HFFc6 (cell line): ENCODE results near the gene GRIP1. TPM values are rescaled to one million over a fixed set of nuclear protein-coding genes. Genes with fewer than 3 reads are reported as not detected.
A peak's percentile ranks its signal among the peaks of the same experiment; 100 is the strongest.

Experiments
- DNase-seq: peaks from one replicate; pipeline ENCODE4 v3.0.0-alpha.2; 2018
- H3K27ac Mint-ChIP-seq: 2 replicates; pipeline ENCODE4 v1.8.0; 2020; ENCODE audit warnings: mild to moderate bottlenecking, mixed read lengths
- H3K27me3 Mint-ChIP-seq: 2 replicates; pipeline ENCODE4 v1.8.0; 2021; ENCODE audit warnings: mild to moderate bottlenecking, moderate library complexity, mixed read lengths; ENCODE audit not compliant: insufficient read depth
- H3K36me3 Mint-ChIP-seq: 2 replicates; pipeline ENCODE4 v1.8.0; 2021; ENCODE audit warnings: low read depth, mixed read lengths
- H3K4me1 Mint-ChIP-seq: 2 replicates; pipeline ENCODE4 v1.8.0; 2020; ENCODE audit warnings: low read depth, mixed read lengths
- H3K4me3 Mint-ChIP-seq: 2 replicates; pipeline ENCODE4 v1.8.0; 2020; ENCODE audit warnings: mild to moderate bottlenecking, moderate library complexity, mixed read lengths
- H3K9me3 Mint-ChIP-seq: 2 replicates; pipeline ENCODE4 v1.8.0; 2020; ENCODE audit warnings: mild to moderate bottlenecking, mixed read lengths
- total RNA-seq, 6 experiments: library from RNA; stranded (reverse); fragmentation: NEBNext Ultra II Directional; extraction: Animal tissue kit (Norgen Biotek cat#: 25700); gene quantifications; 2 replicates in 1 of 6; 3 replicates in 5 of 6; pipeline ENCODE4 v1.2.3, GENCODE V29; 2021
- TF ChIP-seq, protein P1 (sequence below): fragments of 200-600 bp; sonication (generic); IDR thresholded peaks from 2 replicates; pipeline ENCODE4 v1.5.0; 2021; ENCODE audit warnings: antibody characterized with exemption, mild to moderate bottlenecking

Gene GRIP1
- total RNA-seq, 6 experiments from 2014 or later, result 0.31 to 0.60 TPM; not detected in 4

GRCh38 chr12:66713984-66714383, 35.1 kb upstream of the GRIP1 start:
- no peaks in the 10 kb centered on the region for H3K4me1 Mint-ChIP-seq
- DNase-seq, result no peak
- H3K27me3 Mint-ChIP-seq, result no peaks in the 10 kb centered on the region; the same call in 1 of the 2 replicates
- H3K36me3 Mint-ChIP-seq, result no peaks in the 10 kb centered on the region
- H3K4me3 Mint-ChIP-seq, result no peak overlapping the region
- no peaks in the 10 kb centered on the region for H3K9me3 Mint-ChIP-seq
- TF ChIP-seq, protein P1, sequence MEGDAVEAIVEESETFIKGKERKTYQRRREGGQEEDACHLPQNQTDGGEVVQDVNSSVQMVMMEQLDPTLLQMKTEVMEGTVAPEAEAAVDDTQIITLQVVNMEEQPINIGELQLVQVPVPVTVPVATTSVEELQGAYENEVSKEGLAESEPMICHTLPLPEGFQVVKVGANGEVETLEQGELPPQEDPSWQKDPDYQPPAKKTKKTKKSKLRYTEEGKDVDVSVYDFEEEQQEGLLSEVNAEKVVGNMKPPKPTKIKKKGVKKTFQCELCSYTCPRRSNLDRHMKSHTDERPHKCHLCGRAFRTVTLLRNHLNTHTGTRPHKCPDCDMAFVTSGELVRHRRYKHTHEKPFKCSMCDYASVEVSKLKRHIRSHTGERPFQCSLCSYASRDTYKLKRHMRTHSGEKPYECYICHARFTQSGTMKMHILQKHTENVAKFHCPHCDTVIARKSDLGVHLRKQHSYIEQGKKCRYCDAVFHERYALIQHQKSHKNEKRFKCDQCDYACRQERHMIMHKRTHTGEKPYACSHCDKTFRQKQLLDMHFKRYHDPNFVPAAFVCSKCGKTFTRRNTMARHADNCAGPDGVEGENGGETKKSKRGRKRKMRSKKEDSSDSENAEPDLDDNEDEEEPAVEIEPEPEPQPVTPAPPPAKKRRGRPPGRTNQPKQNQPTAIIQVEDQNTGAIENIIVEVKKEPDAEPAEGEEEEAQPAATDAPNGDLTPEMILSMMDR, result no peak
- H3K27ac Mint-ChIP-seq, result no peak overlapping the region

DNA sequence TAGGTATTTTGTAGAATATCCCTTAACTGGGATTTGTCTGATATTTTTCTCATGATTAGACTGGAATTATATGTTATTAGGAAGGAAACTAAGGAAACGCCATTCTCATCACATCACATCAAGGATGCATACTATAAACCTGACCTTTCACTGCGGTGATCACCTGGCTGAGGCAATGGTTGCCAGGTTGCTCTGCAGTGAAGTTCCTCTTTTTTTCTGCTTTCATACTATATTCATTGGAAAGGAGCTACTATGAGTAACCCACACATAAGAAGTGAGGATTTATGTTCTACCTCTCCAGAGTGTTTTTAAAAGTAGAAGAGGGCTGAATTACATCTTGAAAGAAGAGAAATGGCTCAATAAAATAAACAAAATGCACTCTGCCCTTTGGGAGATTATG, 31.0 kb upstream of the GRIP1 start:
- no peak for DNase-seq
- no peaks in the 10 kb centered on the region; the same call in none of the 2 replicates for H3K27me3 Mint-ChIP-seq
- no peaks in the 10 kb centered on the region for H3K36me3 Mint-ChIP-seq
- TF ChIP-seq, protein P1, result no peak
- H3K9me3 Mint-ChIP-seq, result no peaks in the 10 kb centered on the region
- no peak overlapping the region for H3K4me3 Mint-ChIP-seq
- H3K27ac Mint-ChIP-seq, result no peak overlapping the region
- no peaks in the 10 kb centered on the region for H3K4me1 Mint-ChIP-seq

DNA sequence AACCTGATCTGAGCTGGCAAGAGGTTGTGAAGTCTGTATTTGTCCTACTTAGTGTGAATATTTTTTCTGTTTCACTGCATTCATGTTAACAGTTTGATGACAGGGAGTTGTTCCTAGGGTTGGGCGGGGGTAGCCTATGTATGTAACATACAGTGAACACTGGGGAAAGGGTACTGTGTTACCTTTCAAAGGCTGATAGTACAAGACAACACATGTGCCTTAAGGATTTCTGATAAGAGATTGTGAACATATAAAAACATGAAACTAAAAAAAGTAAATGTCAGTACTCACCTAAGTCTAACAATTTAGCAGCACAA, 30.5 kb upstream of the GRIP1 start:
- peaks cover 2% of the 10 kb centered on the region for H3K27me3 Mint-ChIP-seq
- H3K36me3 Mint-ChIP-seq, result no peaks in the 10 kb centered on the region
- DNase-seq, result no peak
- H3K27ac Mint-ChIP-seq, result no peak overlapping the region
- no peaks in the 10 kb centered on the region for H3K4me1 Mint-ChIP-seq
- TF ChIP-seq, protein P1, result no peak
- H3K9me3 Mint-ChIP-seq, result no peaks in the 10 kb centered on the region
- no peak overlapping the region for H3K4me3 Mint-ChIP-seq

GRCh38 chr12:66708704-66709456, 30.0 kb upstream of the GRIP1 start:
- no peak for DNase-seq

DNA sequence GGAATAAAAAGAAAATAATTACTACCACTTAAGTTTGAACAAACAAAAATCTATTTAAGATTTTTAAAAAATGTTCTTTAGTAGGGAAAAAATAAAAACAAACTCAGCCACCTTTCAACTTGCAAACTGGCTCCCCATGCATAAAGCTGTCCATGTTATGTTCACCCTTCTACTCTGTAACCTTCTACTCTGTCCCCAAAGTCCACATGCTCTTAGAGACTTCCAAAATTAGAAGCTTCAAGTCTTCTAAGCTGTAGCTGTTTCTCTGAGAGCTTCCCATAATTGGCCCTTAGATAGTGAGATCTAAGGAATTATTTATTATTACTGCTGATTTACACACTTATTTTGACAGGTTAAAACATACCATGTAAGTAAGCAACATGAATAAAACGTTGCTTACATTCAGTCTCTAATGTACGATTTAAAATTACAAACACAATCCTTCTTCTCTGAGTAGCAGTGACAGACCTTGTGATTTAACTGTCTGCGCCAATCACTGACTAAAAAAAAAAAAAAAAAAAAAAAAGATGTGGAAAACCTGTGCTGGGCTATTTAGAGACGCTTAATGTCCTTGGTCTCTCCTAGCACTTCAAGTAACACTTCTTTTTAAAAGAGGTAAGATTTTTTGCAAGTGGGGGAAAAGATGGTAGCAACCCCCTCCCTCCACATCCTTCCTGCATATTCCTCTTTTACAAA, 28.3 kb upstream of the GRIP1 start:
- Mint-ChIP-seq H3K36me3 (no peaks in the 10 kb centered on the region), H3K4me1 (no peaks in the 10 kb centered on the region), H3K4me3 (no peak overlapping the region), H3K27ac (no peak overlapping the region), H3K27me3 (peaks cover 4% of the 10 kb centered on the region), H3K9me3 (no peaks in the 10 kb centered on the region)
- DNase-seq, result no peak
- TF ChIP-seq, protein P1, result no peak

More at GRCh38 chr12:66708704-66709456, 30.0 kb upstream of the GRIP1 start:
- Mint-ChIP-seq H3K4me3 (no peak overlapping the region), H3K27me3 (peaks cover 2% of the 10 kb centered on the region), H3K36me3 (no peaks in the 10 kb centered on the region), H3K9me3 (no peaks in the 10 kb centered on the region), H3K27ac (no peak overlapping the region), H3K4me1 (no peaks in the 10 kb centered on the region)
- TF ChIP-seq, protein P1, result peak; percentile 80
